Astrocyte (in vitro differentiated cells and primary cell): ENCODE measurements around the gene LYZL1. TPM values are rescaled to one million over a fixed set of nuclear protein-coding genes. Genes with fewer than 3 reads are reported as not detected.

Experiments
- DNase-seq: peaks from one replicate; pipeline ENCODE4 v3.0.0-alpha.2; 2010; ENCODE audit warnings: low read depth
- FAIRE-seq: peaks from 2 replicates; lab custom pipeline; 2011; peaks lifted over from hg19 to GRCh38; lab: Jason Lieb, UNC
- H2AFZ ChIP-seq: 2 replicates; pipeline ENCODE4 v1.6.0; 2012; ENCODE audit warnings: low read depth, low read length, inconsistent platforms
- H3K27ac ChIP-seq: 2 replicates; pipeline ENCODE4 v1.5.1; 2011; ENCODE audit warnings: low read depth, low read length, inconsistent platforms
- H3K27me3 ChIP-seq: 2 replicates; pipeline ENCODE4 v1.6.0; 2011; ENCODE audit warnings: low read length, inconsistent platforms; ENCODE audit not compliant: insufficient read depth
- H3K36me3 ChIP-seq: 2 replicates; pipeline ENCODE4 v1.5.1; 2011; ENCODE audit warnings: low read length, inconsistent platforms; ENCODE audit not compliant: insufficient read depth
- H3K4me1 ChIP-seq: 2 replicates; pipeline ENCODE4 v1.5.1; 2011; ENCODE audit warnings: low read length, inconsistent platforms; ENCODE audit not compliant: insufficient read depth
- H3K4me2 ChIP-seq: 2 replicates; pipeline ENCODE4 v1.6.0; 2012; ENCODE audit warnings: low read length, inconsistent platforms
- H3K4me3 ChIP-seq: 2 replicates; pipeline ENCODE4 v1.5.1; 2011; ENCODE audit warnings: low read depth, mild to moderate bottlenecking, low read length, inconsistent platforms; ENCODE audit not compliant: insufficient read depth
- H3K79me2 ChIP-seq: 2 replicates; pipeline ENCODE4 v1.6.0; 2012; ENCODE audit warnings: mild to moderate bottlenecking, low read length, inconsistent platforms; ENCODE audit not compliant: insufficient read depth
- H3K9ac ChIP-seq: 2 replicates; pipeline ENCODE4 v1.6.0; 2012; ENCODE audit warnings: mild to moderate bottlenecking, low read length, inconsistent platforms
- H3K9me3 ChIP-seq: 2 replicates; pipeline ENCODE4 v1.5.1; 2012; ENCODE audit warnings: low read depth, mild to moderate bottlenecking, low read length, inconsistent platforms; ENCODE audit not compliant: insufficient read depth
- H4K20me1 ChIP-seq: 2 replicates; pipeline ENCODE4 v1.6.0; 2012; ENCODE audit warnings: low read length, inconsistent platforms; ENCODE audit not compliant: insufficient read depth
- H3K27ac Mint-ChIP-seq: one replicate; pipeline ENCODE4 v1.8.0; 2021; ENCODE audit warnings: mild to moderate bottlenecking, mixed read lengths; ENCODE audit not compliant: unreplicated experiment
- H3K27me3 Mint-ChIP-seq: one replicate; pipeline ENCODE4 v1.8.0; 2021; ENCODE audit warnings: low read depth, mixed read lengths; ENCODE audit not compliant: unreplicated experiment
- H3K36me3 Mint-ChIP-seq: one replicate; pipeline ENCODE4 v1.8.0; 2021; ENCODE audit warnings: low read depth, mixed read lengths; ENCODE audit not compliant: unreplicated experiment
- H3K4me1 Mint-ChIP-seq: one replicate; pipeline ENCODE4 v1.8.0; 2021; ENCODE audit warnings: low read depth, mixed read lengths; ENCODE audit not compliant: unreplicated experiment
- H3K4me3 Mint-ChIP-seq: one replicate; pipeline ENCODE4 v1.8.0; 2021; ENCODE audit warnings: mild to moderate bottlenecking, moderate library complexity, mixed read lengths; ENCODE audit not compliant: unreplicated experiment
- H3K9me3 Mint-ChIP-seq: one replicate; pipeline ENCODE4 v1.8.0; 2021; ENCODE audit warnings: mild to moderate bottlenecking, mixed read lengths; ENCODE audit not compliant: unreplicated experiment
- EZH2 ChIP-seq: IDR thresholded peaks from 2 replicates; pipeline ENCODE4 v1.6.1; 2012; ENCODE audit warnings: mild to moderate bottlenecking, low read length, inconsistent platforms; ENCODE audit not compliant: insufficient read depth
- total RNA-seq: library from RNA; stranded (reverse); gene quantifications from 2 replicates; pipeline ENCODE4 v1.2.1, GENCODE V29; 2021
- TF ChIP-seq, protein P1 (sequence below): IDR thresholded peaks from 2 replicates; pipeline ENCODE4 v1.5.1; 2011; ENCODE audit warnings: low read depth, mild to moderate bottlenecking, inconsistent platforms, low read length, moderate library complexity; ENCODE audit not compliant: insufficient read depth

LYZL1 gene
- total RNA-seq, 1 donor from 2014 or later = not detected

DNA sequence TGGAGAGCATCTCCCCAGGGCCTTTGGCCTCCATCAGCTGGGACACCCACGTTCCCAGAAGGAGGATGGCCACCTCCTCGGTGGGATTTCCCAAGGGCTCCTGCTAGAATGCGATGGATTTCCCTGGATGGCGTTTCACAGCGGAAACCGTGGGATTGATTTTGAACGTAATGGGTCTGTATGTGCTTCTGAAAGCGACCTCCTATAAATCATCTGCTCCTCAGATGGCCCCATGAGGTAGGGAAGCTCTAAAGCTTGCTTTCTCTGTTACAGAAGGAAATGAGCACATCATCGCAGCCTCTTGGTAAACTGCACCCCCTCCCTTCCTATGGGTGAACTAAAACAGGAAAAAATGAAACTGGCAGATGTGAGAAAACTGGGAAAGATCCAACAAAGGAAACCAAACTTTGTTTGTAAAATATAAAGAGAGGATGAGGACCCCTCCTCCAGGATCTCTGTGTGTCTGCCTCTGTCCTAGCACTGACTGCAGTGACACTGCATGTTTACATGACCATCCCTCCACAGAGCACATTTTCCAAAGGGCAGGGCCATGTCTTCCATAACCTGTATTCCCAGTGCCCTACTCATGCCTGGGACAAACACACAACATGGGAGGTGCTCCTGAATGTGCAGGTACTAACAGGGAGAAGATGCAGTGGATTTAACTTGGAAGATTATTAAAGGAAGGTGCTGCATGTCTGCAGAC is 57.6 kb downstream of the LYZL1 start:
- TF ChIP-seq EZH2 = no peak
- TF ChIP-seq, protein P1, sequence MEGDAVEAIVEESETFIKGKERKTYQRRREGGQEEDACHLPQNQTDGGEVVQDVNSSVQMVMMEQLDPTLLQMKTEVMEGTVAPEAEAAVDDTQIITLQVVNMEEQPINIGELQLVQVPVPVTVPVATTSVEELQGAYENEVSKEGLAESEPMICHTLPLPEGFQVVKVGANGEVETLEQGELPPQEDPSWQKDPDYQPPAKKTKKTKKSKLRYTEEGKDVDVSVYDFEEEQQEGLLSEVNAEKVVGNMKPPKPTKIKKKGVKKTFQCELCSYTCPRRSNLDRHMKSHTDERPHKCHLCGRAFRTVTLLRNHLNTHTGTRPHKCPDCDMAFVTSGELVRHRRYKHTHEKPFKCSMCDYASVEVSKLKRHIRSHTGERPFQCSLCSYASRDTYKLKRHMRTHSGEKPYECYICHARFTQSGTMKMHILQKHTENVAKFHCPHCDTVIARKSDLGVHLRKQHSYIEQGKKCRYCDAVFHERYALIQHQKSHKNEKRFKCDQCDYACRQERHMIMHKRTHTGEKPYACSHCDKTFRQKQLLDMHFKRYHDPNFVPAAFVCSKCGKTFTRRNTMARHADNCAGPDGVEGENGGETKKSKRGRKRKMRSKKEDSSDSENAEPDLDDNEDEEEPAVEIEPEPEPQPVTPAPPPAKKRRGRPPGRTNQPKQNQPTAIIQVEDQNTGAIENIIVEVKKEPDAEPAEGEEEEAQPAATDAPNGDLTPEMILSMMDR = no peak
- no peak overlapping the region for H3K4me3 ChIP-seq
- no peaks in the 10 kb centered on the region for H3K36me3 ChIP-seq
- peaks cover 19% of the 10 kb centered on the region for H3K4me1 ChIP-seq
- no peak overlapping the region for H3K27ac ChIP-seq
- no peaks in the 10 kb centered on the region for H3K9me3 ChIP-seq
- no peak for FAIRE-seq
- DNase-seq = no peak
- no peak overlapping the region for H3K4me2 ChIP-seq
- H3K27me3 ChIP-seq = no peaks in the 10 kb centered on the region
- H3K4me1 Mint-ChIP-seq = peaks cover 8% of the 10 kb centered on the region
- peaks cover 10% of the 10 kb centered on the region for H3K27me3 Mint-ChIP-seq
- H4K20me1 ChIP-seq = no peaks in the 10 kb centered on the region
- no peak overlapping the region for H2AFZ ChIP-seq
- H3K9me3 Mint-ChIP-seq = peaks cover 10% of the 10 kb centered on the region
- H3K36me3 Mint-ChIP-seq = no peaks in the 10 kb centered on the region
- H3K4me3 Mint-ChIP-seq = no peak overlapping the region
- no peak overlapping the region for H3K9ac ChIP-seq
- no peaks in the 10 kb centered on the region for H3K79me2 ChIP-seq
- H3K27ac Mint-ChIP-seq = no peak overlapping the region

DNA sequence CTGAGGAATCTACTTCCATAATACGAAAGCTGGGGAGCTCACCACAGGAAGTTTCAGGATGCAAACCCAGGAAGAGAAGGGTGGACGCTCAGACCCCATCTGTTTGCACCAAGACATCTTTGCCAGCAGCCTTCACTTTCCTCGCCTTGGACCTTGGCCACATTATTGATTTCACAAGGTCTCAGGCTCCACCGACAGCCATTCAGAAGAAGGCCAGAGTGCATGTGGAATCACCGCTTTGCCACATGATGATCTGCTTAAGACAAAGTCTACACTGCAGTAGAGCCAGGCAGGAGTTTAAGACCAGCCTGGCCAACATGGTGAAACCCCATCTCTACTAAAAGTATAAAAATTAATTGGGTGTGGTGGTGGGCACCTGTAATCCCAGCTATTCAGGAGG is 60.0 kb downstream of the LYZL1 start:
- Histone ChIP-seq H3K27ac (no peak overlapping the region), H3K9me3 (no peaks in the 10 kb centered on the region), H2AFZ (no peak overlapping the region), H3K27me3 (no peaks in the 10 kb centered on the region), H3K79me2 (no peaks in the 10 kb centered on the region), H3K4me2 (no peak overlapping the region), H3K36me3 (no peaks in the 10 kb centered on the region), H4K20me1 (no peaks in the 10 kb centered on the region), H3K9ac (no peak overlapping the region), H3K4me3 (no peak overlapping the region), H3K4me1 (peaks cover 14% of the 10 kb centered on the region)
- Mint-ChIP-seq H3K27me3 (peaks cover 7% of the 10 kb centered on the region), H3K9me3 (peaks cover 3% of the 10 kb centered on the region), H3K27ac (no peak overlapping the region), H3K4me3 (no peak overlapping the region), H3K4me1 (peaks cover 8% of the 10 kb centered on the region), H3K36me3 (no peaks in the 10 kb centered on the region)
- DNase-seq (no peak), FAIRE-seq (no peak)
- no peak for TF ChIP-seq EZH2
- TF ChIP-seq, protein P1 = no peak

DNA sequence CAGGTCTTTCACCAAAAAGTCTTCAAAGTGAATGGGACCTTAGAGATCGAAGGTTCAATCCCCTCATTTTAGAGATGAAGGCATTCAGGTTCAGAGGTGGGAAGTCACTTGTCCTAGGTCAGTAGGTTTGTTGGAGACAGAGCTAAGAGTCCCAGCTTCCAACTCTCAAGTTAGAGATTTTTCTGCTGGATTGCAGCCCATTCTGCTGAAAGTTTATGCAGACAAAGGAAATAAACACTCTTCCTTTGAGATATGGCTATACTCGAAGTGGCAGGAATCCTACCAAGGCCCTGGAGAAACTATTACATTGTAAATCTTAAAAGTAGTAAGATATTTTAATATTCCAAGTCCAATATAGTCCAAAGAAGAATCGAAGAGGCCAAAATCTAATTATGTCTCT is 64.4 kb downstream of the LYZL1 start:
- Histone ChIP-seq H2AFZ (no peak overlapping the region), H3K27me3 (no peaks in the 10 kb centered on the region), H3K4me3 (no peak overlapping the region), H3K27ac (no peak overlapping the region), H3K4me2 (no peak overlapping the region), H3K36me3 (no peaks in the 10 kb centered on the region), H4K20me1 (no peaks in the 10 kb centered on the region), H3K9me3 (no peaks in the 10 kb centered on the region), H3K9ac (no peak overlapping the region), H3K4me1 (peaks cover 4% of the 10 kb centered on the region), H3K79me2 (no peaks in the 10 kb centered on the region)
- peaks cover 14% of the 10 kb centered on the region for H3K4me1 Mint-ChIP-seq
- no peak overlapping the region for H3K4me3 Mint-ChIP-seq
- no peak for TF ChIP-seq EZH2
- TF ChIP-seq, protein P1 = no peak
- FAIRE-seq (no peak), DNase-seq (no peak)
- no peaks in the 10 kb centered on the region for H3K36me3 Mint-ChIP-seq
- H3K27ac Mint-ChIP-seq = no peak overlapping the region
- peaks cover 1% of the 10 kb centered on the region for H3K9me3 Mint-ChIP-seq
- H3K27me3 Mint-ChIP-seq = no peaks in the 10 kb centered on the region
